GM12892 (cell line): ENCODE results near the gene BRSK2.

Experiments used
- POLR2A ChIP-seq: IDR thresholded peaks from 2 replicates; pipeline ENCODE4 v1.6.1; 2011; ENCODE audit warnings: low read depth, low read length, control low read depth
- POLR2AphosphoS5 ChIP-seq: IDR thresholded peaks from 2 replicates; pipeline ENCODE4 v1.6.1; 2011; ENCODE audit warnings: low read depth, low read length, control low read depth

DNA sequence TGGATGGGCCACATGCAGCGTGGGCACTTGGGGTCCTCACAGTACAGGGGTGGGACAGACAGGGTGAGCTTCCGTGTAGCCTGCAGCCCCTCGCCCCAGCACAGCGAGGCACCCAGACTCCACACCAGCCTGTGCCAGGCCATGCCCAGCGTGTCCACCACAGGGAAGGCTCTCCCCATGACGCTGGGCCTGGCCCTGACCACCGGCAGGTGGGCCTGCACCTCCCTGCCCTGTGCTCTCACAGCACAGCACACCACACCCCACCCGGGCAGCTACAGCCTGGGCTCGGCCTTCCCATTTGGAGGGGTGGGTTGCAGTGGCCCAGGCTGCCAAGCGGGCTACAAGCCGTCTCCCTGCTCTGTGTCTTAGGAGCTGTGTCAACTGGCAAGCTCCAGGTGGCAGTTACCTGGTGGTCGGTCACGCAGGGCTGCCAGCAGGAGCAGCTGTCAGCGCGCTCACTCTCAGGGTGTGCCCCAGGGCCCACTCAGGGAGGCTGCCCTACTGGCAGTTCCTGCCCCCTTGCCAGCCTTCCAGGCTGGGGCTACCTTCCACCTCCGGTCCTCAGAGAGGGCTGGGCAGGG, 92.2 kb downstream of the BRSK2 start:
- no peak for TF ChIP-seq POLR2A
- no peak for TF ChIP-seq POLR2AphosphoS5
